ENCODE data around the gene PIEZO1. TPM values are rescaled to one million over a fixed set of nuclear protein-coding genes. Genes with fewer than 3 reads are reported as not detected.

Gene PIEZO1
- total RNA-seq, 1 experiment from 2014 or later, result 224 TPM

DNA sequence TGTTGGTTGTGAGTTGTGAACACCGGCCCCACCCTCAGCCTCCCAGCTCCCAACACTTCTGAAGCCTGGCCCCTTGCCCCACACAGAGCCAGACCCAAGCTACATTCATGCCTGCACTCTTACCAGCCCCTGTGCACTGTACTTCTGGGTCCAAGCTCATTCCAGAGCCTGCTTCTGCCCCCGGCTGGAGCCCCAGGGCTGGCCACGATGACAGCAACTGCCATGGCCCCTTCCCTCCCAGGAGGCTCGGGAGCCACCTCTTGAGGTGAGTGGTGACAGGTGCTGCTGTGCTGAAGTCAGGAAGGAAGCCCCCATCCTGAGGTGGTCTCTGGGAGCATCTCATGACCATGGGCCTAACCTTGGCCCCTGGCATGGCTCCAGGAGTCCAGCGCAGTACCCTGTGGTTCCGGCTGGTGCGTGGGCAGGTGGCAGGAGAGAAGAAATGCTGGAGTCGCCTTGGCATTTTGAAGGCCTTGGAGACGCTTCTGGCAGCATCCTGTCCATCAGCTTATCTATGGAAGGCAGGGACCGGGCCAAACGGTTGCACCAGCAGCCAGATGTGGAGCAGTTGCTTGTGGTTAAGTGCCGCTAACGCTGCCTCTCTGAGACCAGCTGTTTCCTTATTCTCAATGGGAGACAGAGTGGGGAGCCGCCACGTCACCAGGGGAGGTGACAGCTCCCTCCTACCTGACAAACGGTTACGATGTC, 14.7 kb upstream of the PIEZO1 start:
- ChIA-PET CTCF (no interaction called here), POLR2A (interaction anchor here (1.1 to 1.8 kb wide), 3 partner anchors 10 to 18 kb away, joined by 3 to 6 read pairs (median 4); partner anchors contain the start of gene APRT)

DNA sequence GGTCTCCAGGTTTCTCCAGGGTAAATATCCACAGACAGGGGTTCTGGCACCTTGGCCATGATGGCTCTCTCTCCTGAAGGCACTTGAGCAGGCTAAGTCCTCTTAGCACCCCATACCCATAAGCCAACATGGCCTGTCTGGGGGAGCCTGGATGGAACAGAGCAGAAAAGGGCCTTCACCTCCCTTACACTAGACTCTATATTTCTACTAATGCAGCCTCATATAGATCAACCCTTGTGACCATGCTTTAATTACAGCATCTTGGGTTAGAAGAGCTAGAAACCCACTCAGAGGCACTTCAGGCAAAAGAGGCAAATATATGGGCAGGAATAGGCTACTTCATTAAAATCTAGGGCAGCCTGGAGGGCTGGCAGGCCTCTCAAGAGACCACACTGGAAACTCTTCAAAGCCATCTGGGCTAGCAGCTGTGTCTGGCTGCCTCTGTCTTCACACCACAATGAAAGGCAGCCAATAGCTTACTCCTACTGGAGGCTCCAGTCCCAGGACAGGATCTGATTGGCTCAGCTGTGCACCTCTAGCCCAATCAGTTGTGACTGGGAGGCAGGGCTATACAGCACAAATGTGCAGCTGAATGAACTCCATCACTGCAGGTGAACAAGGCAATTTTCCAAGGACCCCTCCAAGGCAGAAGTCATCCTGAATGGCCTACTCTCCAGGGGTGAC, 13.9 kb upstream of the PIEZO1 start:
- H4K20me1 ChIP-seq (ENCODE audit: insufficient read depth), result no peaks in the 10 kb centered on the region
- ATAC-seq (no peak), DNase-seq (ENCODE audit: low read depth, low spot score) (no peak)
- no TSS peak for BruUV-seq (replicated peaks)
- H3K9me3 ChIP-seq (ENCODE audit: control insufficient read depth in 1 of 2, insufficient read depth in 1 of 2, low read depth in 1 of 2, low read length in 2 of 2), result no peaks in the 10 kb centered on the region
- H3K9ac ChIP-seq (ENCODE audit: low read length), result no peak overlapping the region
- intact Hi-C loops (cut with micrococcal nuclease), result no loop called here
- H3K27ac ChIP-seq (ENCODE audit: low read depth, low read length), result no peak overlapping the region
- no peak overlapping the region for H3K4me2 ChIP-seq (ENCODE audit: low read length)
- peaks cover 10 to 21% of the 10 kb centered on the region in 2 experiments for H3K4me1 ChIP-seq (ENCODE audit: control insufficient read depth in 1 of 2, insufficient read depth in 2 of 2, low read length in 2 of 2)
- ChIA-PET CTCF (no interaction called here), POLR2A (interaction anchor here (1.1 to 1.3 kb wide), 2 partner anchors 11 to 13 kb away, joined by 3 to 4 read pairs; partner anchors contain the start of gene APRT), RAD21 (ENCODE audit: low non-redundant PET in 1 of 2, low total read pairs in 2 of 2, uncharacterized antibody in 2 of 2, unreplicated experiment in 2 of 2) (no interaction called here)
- no peak overlapping the region for H2AFZ ChIP-seq (ENCODE audit: low read depth, low read length, poor library complexity, severe bottlenecking)
- no peaks in the 10 kb centered on the region for H3K9me2 ChIP-seq (ENCODE audit: insufficient read depth)
- no peaks in the 10 kb centered on the region for H3K27me3 ChIP-seq (ENCODE audit: insufficient read depth, low read length)
- no peaks in the 10 kb centered on the region for H3K36me3 ChIP-seq (ENCODE audit: control insufficient read depth in 1 of 2, insufficient read depth in 2 of 2, low read length in 2 of 2)
- no peak overlapping the region for H3K4me3 ChIP-seq (replicated peaks in 1 of 2; ENCODE audit: low read depth in 1 of 2, low read length in 2 of 2)
- TF ChIP-seq CEBPB (IDR thresholded peaks at IDR 0.05; ENCODE audit: low read depth) (no peak), FOSL1 (IDR thresholded peaks at IDR 0.05; ENCODE audit: low read depth) (no peak), RAD21 (IDR thresholded peaks at IDR 0.05; ENCODE audit: low read depth) (no peak), ZNF274 (IDR thresholded peaks at IDR 0.05; ENCODE audit: low read depth, low read length) (no peak), YY1 (IDR thresholded peaks at IDR 0.05; ENCODE audit: extremely low read depth, insufficient replicate concordance, low read depth, low read length) (no peak), SP1 (IDR thresholded peaks at IDR 0.05; ENCODE audit: low read depth) (no peak), POLR2A (IDR thresholded peaks at IDR 0.05; ENCODE audit: borderline replicate concordance, extremely low read depth, insufficient read depth, insufficient read length) (no peak), TCF7L2 (IDR thresholded peaks at IDR 0.05; ENCODE audit: borderline replicate concordance, extremely low read depth, insufficient read depth, insufficient read length) (no peak), CBX3 (IDR thresholded peaks at IDR 0.05; ENCODE audit: low read depth) (no peak)
- TF ChIP-seq, protein P1, sequence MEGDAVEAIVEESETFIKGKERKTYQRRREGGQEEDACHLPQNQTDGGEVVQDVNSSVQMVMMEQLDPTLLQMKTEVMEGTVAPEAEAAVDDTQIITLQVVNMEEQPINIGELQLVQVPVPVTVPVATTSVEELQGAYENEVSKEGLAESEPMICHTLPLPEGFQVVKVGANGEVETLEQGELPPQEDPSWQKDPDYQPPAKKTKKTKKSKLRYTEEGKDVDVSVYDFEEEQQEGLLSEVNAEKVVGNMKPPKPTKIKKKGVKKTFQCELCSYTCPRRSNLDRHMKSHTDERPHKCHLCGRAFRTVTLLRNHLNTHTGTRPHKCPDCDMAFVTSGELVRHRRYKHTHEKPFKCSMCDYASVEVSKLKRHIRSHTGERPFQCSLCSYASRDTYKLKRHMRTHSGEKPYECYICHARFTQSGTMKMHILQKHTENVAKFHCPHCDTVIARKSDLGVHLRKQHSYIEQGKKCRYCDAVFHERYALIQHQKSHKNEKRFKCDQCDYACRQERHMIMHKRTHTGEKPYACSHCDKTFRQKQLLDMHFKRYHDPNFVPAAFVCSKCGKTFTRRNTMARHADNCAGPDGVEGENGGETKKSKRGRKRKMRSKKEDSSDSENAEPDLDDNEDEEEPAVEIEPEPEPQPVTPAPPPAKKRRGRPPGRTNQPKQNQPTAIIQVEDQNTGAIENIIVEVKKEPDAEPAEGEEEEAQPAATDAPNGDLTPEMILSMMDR (IDR thresholded peaks at IDR 0.05 in 2 of 3, conservative IDR thresholded peaks at IDR 0.05 in 1 of 3; ENCODE audit: borderline replicate concordance in 1 of 3, insufficient read depth in 1 of 3, low read depth in 2 of 3, low read length in 2 of 3), result no peak
- TF ChIP-seq, protein P2, sequence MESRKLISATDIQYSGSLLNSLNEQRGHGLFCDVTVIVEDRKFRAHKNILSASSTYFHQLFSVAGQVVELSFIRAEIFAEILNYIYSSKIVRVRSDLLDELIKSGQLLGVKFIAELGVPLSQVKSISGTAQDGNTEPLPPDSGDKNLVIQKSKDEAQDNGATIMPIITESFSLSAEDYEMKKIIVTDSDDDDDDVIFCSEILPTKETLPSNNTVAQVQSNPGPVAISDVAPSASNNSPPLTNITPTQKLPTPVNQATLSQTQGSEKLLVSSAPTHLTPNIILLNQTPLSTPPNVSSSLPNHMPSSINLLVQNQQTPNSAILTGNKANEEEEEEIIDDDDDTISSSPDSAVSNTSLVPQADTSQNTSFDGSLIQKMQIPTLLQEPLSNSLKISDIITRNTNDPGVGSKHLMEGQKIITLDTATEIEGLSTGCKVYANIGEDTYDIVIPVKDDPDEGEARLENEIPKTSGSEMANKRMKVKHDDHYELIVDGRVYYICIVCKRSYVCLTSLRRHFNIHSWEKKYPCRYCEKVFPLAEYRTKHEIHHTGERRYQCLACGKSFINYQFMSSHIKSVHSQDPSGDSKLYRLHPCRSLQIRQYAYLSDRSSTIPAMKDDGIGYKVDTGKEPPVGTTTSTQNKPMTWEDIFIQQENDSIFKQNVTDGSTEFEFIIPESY (IDR thresholded peaks at IDR 0.05; ENCODE audit: extremely low read depth, insufficient replicate concordance, low read length), result no peak
- peaks cover 5% of the 10 kb centered on the region; the same call in 1 of the 2 replicates for H3K79me2 ChIP-seq (ENCODE audit: insufficient read depth, low read length)

More for the DNA sequence above, 14.7 kb upstream of the PIEZO1 start:
- H3K4me1 ChIP-seq (ENCODE audit: control insufficient read depth in 1 of 2, insufficient read depth in 2 of 2, low read length in 2 of 2), result peaks cover 10 to 26% of the 10 kb centered on the region in 2 experiments
- no peaks in the 10 kb centered on the region for H3K9me2 ChIP-seq (ENCODE audit: insufficient read depth)
- H3K36me3 ChIP-seq (ENCODE audit: control insufficient read depth in 1 of 2, insufficient read depth in 2 of 2, low read length in 2 of 2), result peaks cover 0 to 2% of the 10 kb centered on the region in 2 experiments; a peak in 1 of 4 replicates
- intact Hi-C loops (cut with micrococcal nuclease), result loop anchor here (5.0 kb wide), 1 partner anchor 62 kb away; no protein-coding TSS in a partner anchor
- RAD21 ChIA-PET (ENCODE audit: low non-redundant PET in 1 of 2, low total read pairs in 2 of 2, uncharacterized antibody in 2 of 2, unreplicated experiment in 2 of 2), result no interaction called here
- BruUV-seq (replicated peaks), result no TSS peak
- H3K79me2 ChIP-seq (ENCODE audit: insufficient read depth, low read length), result peaks cover 13% of the 10 kb centered on the region
- DNase-seq (ENCODE audit: low read depth, low spot score), result no peak
- no peak for TF ChIP-seq SIN3A (IDR thresholded peaks at IDR 0.05; ENCODE audit: low read depth)
- H3K27me3 ChIP-seq (ENCODE audit: insufficient read depth, low read length), result no peaks in the 10 kb centered on the region
- peaks cover 4% of the 10 kb centered on the region; the same call in 1 of the 2 replicates for H4K20me1 ChIP-seq (ENCODE audit: insufficient read depth)
- H3K4me2 ChIP-seq (ENCODE audit: low read length), result no peak overlapping the region
- H2AFZ ChIP-seq (ENCODE audit: low read depth, low read length, poor library complexity, severe bottlenecking), result no peak overlapping the region
- no peak for ATAC-seq
- H3K9ac ChIP-seq (ENCODE audit: low read length), result no peak overlapping the region
- no peaks in the 10 kb centered on the region for H3K9me3 ChIP-seq (ENCODE audit: control insufficient read depth in 1 of 2, insufficient read depth in 1 of 2, low read depth in 1 of 2, low read length in 2 of 2)
- H3K4me3 ChIP-seq (replicated peaks in 1 of 2; ENCODE audit: low read depth in 1 of 2, low read length in 2 of 2), result no peak overlapping the region
- no peak overlapping the region for H3K27ac ChIP-seq (ENCODE audit: low read depth, low read length)

Data from HCT116 (cell line).